Skin epidermis (tissue), 12 donors: ENCODE results near the gene AP1S2.
A peak's percentile ranks its signal among the peaks of the same experiment; 100 is the strongest.

Experiments
- H3K27ac ChIP-seq, 21 experiments: fragments of 200-600 bp; sonication (generic) in 11 of 21; one replicate each; pipeline ENCODE4 v1.5.0; 2020; ENCODE audit warnings: mild to moderate bottlenecking in 3 of 21, inconsistent platforms in 2 of 21, moderate library complexity in 2 of 21
- H3K4me3 ChIP-seq, 7 experiments: fragments of 200-600 bp; sonication (generic) in 2 of 7; one replicate each; pipeline ENCODE4 v1.5.0; 2020; ENCODE audit warnings: inconsistent platforms in 2 of 7, mild to moderate bottlenecking in 2 of 7, moderate library complexity in 1 of 7

Gene AP1S2

GRCh38 chrX:15815779-15816437 lies 38.7 kb downstream of the AP1S2 start:
- no peak overlapping the region for H3K27ac ChIP-seq
- no peak overlapping the region for H3K4me3 ChIP-seq

DNA sequence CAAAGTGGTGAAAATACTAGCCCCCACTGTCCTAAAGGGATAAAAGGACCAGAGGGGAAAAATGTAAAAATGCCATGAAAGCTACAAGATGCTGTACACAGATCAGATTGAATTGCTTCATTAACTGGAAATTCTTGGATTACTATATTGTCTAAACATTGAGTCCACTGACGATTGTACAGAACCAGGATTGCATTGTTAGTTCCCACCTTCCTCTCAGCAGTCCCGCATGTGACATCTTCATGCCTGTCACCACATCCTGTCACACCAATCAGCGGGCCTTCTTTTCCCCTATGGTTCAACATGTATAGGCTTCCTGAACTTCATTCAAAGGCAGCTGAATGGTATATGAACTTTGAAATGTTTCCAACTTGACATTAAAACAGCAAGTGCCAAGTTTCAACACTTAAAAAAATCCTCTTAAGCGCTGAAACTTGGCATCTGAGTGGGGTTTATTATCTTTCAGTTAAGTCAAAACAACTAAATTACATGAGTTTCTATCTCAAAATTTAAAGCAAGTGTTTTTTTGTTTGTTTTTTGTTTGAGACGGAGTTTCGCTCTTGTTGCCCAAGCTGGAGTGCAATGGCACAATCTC lies 39.7 kb downstream of the AP1S2 start:
- Histone ChIP-seq H3K27ac (no peak overlapping the region), H3K4me3 (no peak overlapping the region)

DNA sequence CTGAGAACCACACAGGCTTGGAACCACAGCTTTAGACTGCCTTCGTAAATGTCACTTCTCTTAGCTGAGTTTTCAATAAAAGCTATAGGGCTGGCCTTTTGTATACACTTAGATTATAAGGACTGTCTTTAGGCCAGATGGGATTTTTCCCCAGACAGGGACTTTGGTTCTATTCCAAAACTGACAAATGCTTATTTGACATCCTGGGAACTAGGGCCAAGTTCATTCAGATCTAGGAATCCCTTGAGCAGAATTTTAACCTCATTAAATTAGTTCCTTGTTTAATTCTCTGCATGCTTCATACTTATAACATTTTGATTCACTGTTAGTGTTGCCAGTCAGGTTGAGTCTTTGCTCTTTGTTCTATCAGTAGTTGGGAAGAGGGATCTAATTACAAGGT lies 41.2 kb downstream of the AP1S2 start:
- Histone ChIP-seq H3K4me3 (no peak overlapping the region), H3K27ac (no peak overlapping the region)

GRCh38 chrX:15812192-15812938 lies 42.2 kb downstream of the AP1S2 start:
- Histone ChIP-seq H3K27ac (no peak overlapping the region), H3K4me3 (no peak overlapping the region)

GRCh38 chrX:15808254-15808653 lies 46.4 kb downstream of the AP1S2 start:
- Histone ChIP-seq H3K27ac (no peak overlapping the region), H3K4me3 (no peak overlapping the region)

DNA sequence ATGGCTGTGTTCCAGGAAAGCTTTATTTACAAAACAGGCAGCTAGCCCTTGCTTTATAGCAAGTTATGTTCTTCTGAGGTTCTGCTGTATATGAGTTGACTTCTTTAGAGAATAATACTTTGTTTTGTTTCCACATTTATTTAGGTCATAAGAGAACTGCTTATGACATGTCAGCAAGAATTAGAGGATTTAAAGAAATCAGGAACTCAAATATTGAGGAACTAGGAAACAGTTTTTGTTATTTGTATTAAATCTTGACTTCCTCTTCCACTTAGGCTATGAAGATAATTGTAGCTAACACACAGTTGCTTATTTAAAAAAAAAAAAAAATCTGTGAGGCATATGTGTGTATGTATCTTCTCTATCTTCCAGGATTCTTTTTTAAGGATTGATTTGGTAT lies 50.0 kb downstream of the AP1S2 start:
- H3K4me3 ChIP-seq = no peak overlapping the region
- peak overlapping the region in 1 of 21 experiments; percentile 42 for H3K27ac ChIP-seq

- Histone ChIP-seq H3K27ac (no peak overlapping the region), H3K4me3 (no peak overlapping the region)
These were observed 56.9 kb downstream of the AP1S2 start for GRCh38 chrX:15797707-15798106.

DNA sequence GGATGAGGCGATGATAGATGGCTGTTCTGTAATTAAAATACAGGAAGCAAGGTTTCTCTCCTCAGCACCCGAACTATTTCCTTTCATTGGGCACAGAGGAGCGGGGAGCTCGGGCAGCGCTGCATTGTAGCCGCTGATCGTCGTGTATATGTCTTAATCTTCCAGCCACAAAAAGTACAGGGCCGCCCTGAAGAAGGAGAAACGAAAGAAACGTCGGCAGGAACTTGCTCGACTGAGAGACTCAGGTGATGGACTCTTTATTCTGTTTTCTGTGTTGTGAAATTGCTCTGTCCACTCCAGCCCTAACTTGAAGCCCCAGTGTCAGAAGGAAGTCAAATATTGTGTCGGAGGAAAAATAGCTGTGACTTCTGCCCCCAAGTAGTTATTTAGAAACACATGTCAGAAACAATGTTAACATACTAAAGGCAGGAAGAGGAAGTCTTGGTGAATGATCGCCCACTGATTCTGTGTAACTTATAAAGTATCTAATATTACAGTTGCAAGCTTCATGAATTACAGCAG lies 63.8 kb downstream of the AP1S2 start:
- peak overlapping the region; percentile 39 to 89 (median 80) for H3K27ac ChIP-seq
- H3K4me3 ChIP-seq = peak overlapping the region; percentile 44 to 83 (median 52)

DNA sequence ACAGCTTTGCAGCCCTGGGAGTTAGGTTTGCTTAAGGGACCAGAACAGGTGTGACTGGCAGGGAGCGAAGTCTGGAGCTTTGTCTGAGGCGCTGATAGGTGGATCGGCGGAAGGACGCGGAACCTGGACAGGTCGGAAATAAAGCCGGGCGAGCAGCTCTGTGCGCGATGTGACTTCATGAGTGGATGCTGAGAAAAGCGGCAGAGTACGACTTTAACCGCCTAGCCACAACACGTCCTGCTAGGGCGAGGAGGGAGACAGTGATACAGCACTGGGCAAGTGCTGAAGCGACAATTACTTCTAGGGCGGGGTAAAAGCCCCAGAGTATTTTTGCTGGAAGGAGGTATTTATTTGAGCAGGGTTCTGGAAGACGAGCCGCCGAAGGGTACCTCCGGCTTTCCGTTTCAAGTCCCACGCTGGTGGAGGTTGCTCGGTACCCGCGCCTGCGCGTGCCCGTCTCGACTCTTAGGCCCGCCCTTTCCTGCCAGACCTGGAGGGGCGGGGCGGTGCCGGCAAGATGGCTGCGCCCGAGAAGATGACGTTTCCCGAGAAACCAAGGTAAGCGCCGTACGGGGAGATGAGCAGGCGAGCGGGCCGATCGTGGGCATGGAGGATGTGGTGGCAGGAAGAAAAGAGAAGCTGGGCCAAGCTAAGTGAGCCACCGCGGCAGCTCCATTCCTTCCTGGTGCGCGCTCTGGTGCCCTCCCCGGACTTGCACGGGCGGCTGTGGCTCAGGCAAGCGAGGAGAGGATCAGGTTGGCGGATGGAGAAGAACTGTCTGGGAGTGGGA lies 64.4 kb downstream of the AP1S2 start, which contains the start of gene ZRSR2:
ZRSR2 (plus strand) TSS at position 506 of the 790 bp plus-strand sequence; CDS start at position 518, 12 bp downstream.
- Histone ChIP-seq H3K27ac (peak within 1 kb of the TSS; percentile 39 to 89 (median 80)), H3K4me3 (peak within 1 kb of the TSS; percentile 44 to 83 (median 52))

DNA sequence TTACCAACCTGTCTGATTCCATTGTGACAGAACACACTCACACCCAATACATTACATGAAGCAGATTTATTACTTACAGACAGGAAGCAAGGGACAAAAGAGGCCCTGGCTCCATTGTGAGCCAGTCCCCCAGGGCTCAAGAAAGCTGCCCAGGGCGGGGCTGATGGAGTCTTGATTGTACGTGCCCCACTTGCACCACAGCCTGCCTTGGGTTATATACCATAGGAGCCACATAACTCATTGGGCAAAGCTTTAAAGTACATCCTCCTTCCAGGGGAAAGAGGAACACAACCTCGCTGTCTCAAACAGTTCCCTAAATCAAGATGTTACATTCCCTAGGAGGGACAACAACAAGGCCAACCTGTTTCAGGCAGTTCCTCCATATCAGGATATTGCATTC lies 67.7 kb downstream of the AP1S2 start:
- Histone ChIP-seq H3K4me3 (no peak overlapping the region), H3K27ac (no peak overlapping the region)

DNA sequence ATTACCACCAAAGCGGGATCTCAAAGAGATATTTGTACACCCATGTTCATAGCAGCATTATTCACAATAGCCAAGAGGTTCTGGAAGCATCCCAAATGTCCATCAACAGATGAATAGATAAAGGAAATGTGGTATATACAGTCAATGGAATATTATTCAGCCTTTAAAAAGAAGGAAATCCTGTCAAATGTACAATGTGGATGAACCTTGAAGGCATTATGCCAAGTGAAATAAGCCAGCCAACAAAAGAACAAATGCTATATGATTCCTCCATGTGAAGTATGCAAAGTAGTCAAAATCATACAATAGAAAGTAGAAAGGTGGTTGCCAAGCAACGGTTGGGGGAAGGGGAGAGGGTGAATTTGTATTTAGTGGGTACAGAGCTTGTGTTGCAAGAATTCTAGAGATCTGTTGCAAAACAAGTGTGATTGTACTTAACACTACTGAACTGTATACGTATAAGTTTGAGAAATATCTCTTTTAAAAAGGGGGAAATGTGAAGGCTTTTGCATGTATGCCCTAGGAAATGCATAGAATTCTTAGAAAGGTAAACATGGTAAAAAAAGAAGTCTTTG lies 69.3 kb downstream of the AP1S2 start:
- H3K27ac ChIP-seq = no peak overlapping the region
- no peak overlapping the region for H3K4me3 ChIP-seq

DNA sequence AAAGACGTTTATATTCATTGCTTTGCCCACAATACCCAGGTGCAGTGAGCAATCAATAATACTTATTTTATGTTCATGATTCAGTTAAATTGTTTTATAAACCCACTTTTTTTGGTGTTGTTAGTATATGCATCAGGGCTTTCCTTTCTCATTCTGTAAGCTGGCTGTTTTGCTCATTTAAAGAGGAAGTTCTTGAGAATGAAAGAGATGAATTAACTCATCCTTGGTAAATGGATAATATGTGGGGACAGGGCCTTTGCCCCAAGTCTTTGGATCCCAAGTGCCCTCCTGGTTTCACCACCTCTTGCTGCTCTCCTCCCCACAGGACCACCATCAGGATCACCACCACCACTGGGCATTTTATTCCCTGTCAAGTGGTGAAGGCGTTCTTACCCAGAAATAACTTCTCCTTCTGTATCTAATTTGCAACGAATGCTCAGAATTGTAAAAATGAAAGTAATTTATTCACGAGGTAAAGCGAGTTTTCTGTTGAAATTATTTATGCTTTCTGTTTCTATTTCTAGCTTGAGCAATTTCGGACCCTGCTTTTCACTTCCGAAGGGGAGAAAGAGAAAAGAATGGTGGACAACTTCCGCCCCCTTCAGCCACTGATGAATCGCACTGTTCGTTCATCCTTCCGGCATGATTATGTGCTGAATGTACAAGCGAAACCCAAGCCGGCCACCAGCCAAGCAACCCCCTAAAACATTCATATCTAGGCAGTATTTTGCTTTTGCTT lies 72.5 kb downstream of the AP1S2 start:
- Histone ChIP-seq H3K27ac (peak overlapping the region in 9 of 21 experiments; percentile 26 to 73 (median 46)), H3K4me3 (no peak overlapping the region)
